Measurements from ENCODE around the gene MOK.

DNA sequence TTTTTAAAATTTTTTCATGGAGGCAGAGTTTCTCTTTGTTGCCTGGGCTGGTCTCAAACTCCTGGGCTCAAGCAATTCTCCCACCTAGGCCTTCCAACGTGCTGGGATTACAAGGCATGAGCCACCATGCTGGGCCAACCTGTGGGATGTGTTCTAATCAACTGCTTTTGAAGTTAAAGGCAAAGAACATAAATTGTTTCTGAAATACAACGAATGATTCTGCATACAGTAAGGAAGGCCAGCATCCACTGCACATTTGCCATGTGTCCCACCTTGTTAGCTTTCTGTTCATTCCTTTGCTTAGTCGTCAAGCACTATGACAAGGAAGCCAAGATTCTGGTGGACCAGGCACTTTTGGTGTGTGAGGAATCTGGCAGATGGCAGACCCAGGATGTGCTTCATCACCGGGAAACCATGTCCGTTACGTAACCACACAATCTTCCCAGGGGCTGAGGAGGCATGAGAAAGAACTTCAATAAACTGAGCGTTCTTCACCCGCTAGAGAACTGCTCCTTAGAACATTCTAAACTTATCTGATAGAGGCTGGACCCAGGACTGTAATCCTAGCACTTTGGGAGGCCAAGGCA is 24.5 kb downstream of the MOK start:
- TF ChIP-seq POLR2A (IDR thresholded peaks at IDR 0.05; ENCODE audit: low read length) (no peak), GATA1 (IDR thresholded peaks at IDR 0.05; ENCODE audit: low read depth, low read length) (no peak)
